Cardiac muscle cell (in vitro differentiated cells and primary cell): ENCODE results near the gene GPR148. TPM values are rescaled to one million over a fixed set of nuclear protein-coding genes. Genes with fewer than 3 reads are reported as not detected.

Source experiments
- DNase-seq, 2 donors: peaks; one replicate each; pipeline versions ENCODE4 v3.0.0 to v3.0.0-alpha.2; 2010 to 2017; ENCODE audit warnings: low read depth in 1 of 2, low spot score in 1 of 2
- H3K27ac ChIP-seq: fragments of 200-600 bp; sonication (generic); 2 replicates; pipeline ENCODE4 v1.5.1; 2016
- H3K27me3 ChIP-seq: fragments of 200-600 bp; sonication (generic); 2 replicates; pipeline ENCODE4 v1.6.0; 2016; ENCODE audit warnings: control low read depth
- H3K36me3 ChIP-seq: fragments of 200-600 bp; sonication (generic); 2 replicates; pipeline ENCODE4 v1.5.1; 2016; ENCODE audit warnings: control low read depth
- H3K4me1 ChIP-seq: fragments of 200-600 bp; sonication (generic); 2 replicates; pipeline ENCODE4 v1.8.1; 2017; ENCODE audit warnings: low read depth, mild to moderate bottlenecking, mixed run types
- H3K4me3 ChIP-seq: fragments of 200-600 bp; sonication (generic); 2 replicates; pipeline ENCODE4 v1.5.1; 2016; ENCODE audit warnings: mild to moderate bottlenecking
- H3K9me3 ChIP-seq: fragments of 200-600 bp; sonication (generic); 2 replicates; pipeline ENCODE4 v1.5.1; 2017; ENCODE audit warnings: low read depth, mild to moderate bottlenecking, control low read depth
- polyA plus RNA-seq: library from polyadenylated mRNA; unstranded; fragments of >200 nt; fragmentation: Nextera tagmentation; extraction: Ambion mirVana; gene quantifications from 2 replicates; pipeline ENCODE4 v1.2.1, GENCODE V29; 2016
- total RNA-seq: library from RNA; depleted of rRNA; stranded (reverse); fragments of >200 nt; gene quantifications from 2 replicates; pipeline ENCODE4 v1.2.3, GENCODE V29; 2016
- TF ChIP-seq, protein P1 (sequence below): IDR thresholded peaks from 2 replicates; pipeline ENCODE4 v1.5.1; 2012; ENCODE audit warnings: low read depth, mild to moderate bottlenecking, low read length

GPR148 gene
- total and polyA plus RNA-seq, 2 experiments from 2014 or later = not detected

- Histone ChIP-seq H3K36me3 (no peaks in the 10 kb centered on the region), H3K4me1 (no peaks in the 10 kb centered on the region), H3K27me3 (no peaks in the 10 kb centered on the region), H3K9me3 (no peaks in the 10 kb centered on the region), H3K4me3 (no peak overlapping the region), H3K27ac (no peak overlapping the region)
- TF ChIP-seq, protein P1, sequence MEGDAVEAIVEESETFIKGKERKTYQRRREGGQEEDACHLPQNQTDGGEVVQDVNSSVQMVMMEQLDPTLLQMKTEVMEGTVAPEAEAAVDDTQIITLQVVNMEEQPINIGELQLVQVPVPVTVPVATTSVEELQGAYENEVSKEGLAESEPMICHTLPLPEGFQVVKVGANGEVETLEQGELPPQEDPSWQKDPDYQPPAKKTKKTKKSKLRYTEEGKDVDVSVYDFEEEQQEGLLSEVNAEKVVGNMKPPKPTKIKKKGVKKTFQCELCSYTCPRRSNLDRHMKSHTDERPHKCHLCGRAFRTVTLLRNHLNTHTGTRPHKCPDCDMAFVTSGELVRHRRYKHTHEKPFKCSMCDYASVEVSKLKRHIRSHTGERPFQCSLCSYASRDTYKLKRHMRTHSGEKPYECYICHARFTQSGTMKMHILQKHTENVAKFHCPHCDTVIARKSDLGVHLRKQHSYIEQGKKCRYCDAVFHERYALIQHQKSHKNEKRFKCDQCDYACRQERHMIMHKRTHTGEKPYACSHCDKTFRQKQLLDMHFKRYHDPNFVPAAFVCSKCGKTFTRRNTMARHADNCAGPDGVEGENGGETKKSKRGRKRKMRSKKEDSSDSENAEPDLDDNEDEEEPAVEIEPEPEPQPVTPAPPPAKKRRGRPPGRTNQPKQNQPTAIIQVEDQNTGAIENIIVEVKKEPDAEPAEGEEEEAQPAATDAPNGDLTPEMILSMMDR = no peak
- DNase-seq = no peak
These were observed 36.6 kb downstream of the GPR148 start for GRCh38 chr2:130765464-130765863.

DNA sequence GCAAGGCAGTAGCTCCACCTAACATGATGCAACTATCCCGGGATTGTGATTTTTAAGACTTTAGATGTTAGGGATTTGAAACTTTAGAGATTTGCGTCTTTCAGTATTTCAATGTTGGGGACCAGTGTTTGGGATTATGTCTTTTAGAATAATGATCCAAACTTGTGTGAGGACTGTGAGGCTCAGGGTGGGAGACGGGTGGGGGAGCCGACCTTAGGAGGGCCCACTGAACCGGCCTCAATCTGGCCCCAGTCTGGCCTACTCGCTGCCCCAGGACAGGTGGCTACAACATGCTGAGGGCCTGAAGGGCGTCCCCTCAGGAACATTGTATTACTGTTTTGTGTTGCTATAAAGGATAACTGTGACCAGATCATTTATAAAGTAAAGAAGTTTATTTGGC, 37.2 kb downstream of the GPR148 start:
- no peak overlapping the region for H3K4me3 ChIP-seq
- H3K36me3 ChIP-seq = no peaks in the 10 kb centered on the region
- TF ChIP-seq, protein P1 = no peak
- H3K27ac ChIP-seq = no peak overlapping the region
- DNase-seq = no peak
- no peaks in the 10 kb centered on the region for H3K4me1 ChIP-seq
- H3K27me3 ChIP-seq = no peaks in the 10 kb centered on the region
- H3K9me3 ChIP-seq = no peaks in the 10 kb centered on the region

DNA sequence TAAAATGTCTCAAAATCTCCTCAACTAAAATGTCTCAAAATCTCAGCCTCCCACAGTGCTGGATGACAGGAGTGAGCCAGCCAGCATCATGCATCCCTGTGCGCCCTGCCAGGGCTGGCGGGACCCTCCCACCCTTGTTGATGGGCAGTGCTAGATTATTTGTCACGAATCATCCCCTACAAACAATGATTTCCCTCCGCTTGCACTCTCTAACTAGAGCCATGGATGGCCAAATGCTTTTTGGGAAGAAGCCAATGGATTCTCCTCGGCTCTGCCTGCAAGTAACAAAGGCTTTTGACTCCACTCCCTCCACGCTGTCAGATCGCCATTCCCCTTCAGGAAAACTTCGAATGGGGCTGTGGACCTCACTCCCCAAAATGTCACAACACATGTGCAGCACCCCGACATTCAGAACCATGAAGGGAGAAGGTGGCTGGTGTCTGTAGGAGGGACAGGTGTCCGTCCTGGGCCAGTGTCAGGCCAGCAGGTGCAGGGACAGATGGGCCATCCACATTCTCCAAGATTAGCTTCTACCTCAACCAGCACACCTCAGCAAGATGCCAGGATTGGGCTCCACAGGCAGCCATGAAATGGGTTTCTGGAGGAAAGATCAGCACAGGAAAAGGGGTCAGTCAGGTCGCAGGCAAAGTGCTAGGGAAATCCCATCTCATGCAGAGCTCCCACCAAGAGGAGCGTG, 38.0 kb downstream of the GPR148 start:
- DNase-seq = no peak
- H3K27ac ChIP-seq = no peak overlapping the region
- no peak overlapping the region for H3K4me3 ChIP-seq
- no peaks in the 10 kb centered on the region for H3K27me3 ChIP-seq
- H3K9me3 ChIP-seq = no peaks in the 10 kb centered on the region
- H3K4me1 ChIP-seq = no peaks in the 10 kb centered on the region
- no peaks in the 10 kb centered on the region for H3K36me3 ChIP-seq
- TF ChIP-seq, protein P1 = no peak

DNA sequence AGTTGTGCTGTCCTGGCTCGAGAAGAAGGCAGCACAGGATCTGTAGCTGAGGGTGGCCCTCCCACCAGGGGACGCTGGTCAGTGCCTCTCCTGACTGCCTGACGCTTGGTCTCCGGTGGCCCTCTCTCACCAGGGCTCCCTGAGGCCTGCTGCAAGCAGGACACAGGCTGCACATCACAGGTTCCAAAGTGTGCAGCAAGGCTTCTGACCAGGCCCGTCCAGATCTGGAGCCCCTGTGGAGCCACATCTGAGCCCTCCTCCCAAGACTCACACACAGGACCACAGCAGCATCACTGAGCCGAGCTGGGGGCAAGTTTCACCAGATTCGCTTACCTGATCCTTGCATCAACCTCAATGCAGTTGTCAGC, 38.5 kb downstream of the GPR148 start:
- TF ChIP-seq, protein P1 = no peak
- Histone ChIP-seq H3K4me3 (no peak overlapping the region), H3K27me3 (no peaks in the 10 kb centered on the region), H3K27ac (no peak overlapping the region), H3K4me1 (no peaks in the 10 kb centered on the region), H3K36me3 (no peaks in the 10 kb centered on the region), H3K9me3 (no peaks in the 10 kb centered on the region)
- DNase-seq = no peak

DNA sequence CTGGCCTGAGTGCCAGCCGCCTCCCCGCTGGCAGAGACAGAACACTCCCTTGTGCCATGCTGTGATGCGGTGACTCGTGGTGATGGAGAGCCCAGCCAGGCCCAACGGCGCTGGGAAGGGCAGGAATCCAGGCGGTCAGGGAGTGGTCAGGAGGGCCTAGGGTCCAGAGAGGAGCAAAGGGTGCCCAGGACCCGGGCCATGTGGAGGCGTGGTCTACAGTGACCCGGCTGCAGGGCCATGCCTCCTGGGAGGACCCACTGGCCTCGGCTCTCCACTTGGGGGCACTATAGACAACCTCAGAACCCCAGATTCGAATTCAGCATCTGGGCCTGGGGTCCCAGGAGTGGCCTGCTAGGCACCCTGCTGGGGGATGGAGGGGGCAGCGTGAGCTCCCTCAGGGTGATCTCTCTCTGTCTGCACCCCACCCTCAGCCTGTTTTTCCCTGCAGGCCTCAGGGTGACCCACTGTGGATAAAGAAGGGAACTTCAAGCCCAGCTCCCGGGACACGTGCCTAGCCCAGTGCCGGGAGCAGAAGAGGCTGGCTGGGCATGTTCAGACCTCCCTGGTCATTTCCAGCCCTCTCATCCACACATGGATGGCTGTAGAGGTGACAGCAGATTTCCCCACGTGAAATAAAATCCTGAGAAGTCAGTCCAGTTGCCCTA, 39.5 kb downstream of the GPR148 start:
- Histone ChIP-seq H3K4me3 (no peak overlapping the region), H3K36me3 (no peaks in the 10 kb centered on the region), H3K27ac (no peak overlapping the region), H3K9me3 (no peaks in the 10 kb centered on the region), H3K27me3 (no peaks in the 10 kb centered on the region), H3K4me1 (no peaks in the 10 kb centered on the region)
- DNase-seq = no peak
- TF ChIP-seq, protein P1 = no peak
